Activated effector memory CD4-positive, alpha-beta T cell treated with anti-CD3 and anti-CD28 coated beads, Interleukin-2, amount 50 U/mL, for 16 hours (primary cell): ENCODE data around the gene RUFY2.
"Not testable (repeated sequence)": the region's sequence is repeated elsewhere in the genome, so short reads cannot be mapped to it uniquely, and the experiment has no call there.

Experiments used
- DNase-seq: peaks from one replicate; pipeline ENCODE4 v3.0.0-alpha.2; 2020

RUFY2 gene

DNA sequence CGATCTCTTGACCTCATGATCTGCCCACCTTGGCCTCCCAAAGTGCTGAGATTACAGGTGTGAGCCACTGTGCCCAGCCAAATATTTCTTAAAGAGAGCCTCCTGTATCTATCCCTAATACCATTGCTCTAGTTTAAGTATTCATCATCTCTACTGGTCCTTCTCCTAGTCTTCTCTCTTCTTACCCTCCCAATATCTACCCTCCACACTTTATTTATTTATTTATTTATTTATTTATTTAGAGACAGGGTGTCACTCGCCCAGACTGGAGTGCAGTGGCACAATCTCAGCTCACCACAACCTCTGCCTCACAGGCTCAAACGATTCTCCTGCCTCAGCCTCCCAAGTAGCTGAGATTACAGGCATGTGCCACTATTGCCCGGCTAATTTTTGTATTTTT, 82.7 kb downstream of the RUFY2 start:
- DNase-seq: not testable (repeated sequence)

DNA sequence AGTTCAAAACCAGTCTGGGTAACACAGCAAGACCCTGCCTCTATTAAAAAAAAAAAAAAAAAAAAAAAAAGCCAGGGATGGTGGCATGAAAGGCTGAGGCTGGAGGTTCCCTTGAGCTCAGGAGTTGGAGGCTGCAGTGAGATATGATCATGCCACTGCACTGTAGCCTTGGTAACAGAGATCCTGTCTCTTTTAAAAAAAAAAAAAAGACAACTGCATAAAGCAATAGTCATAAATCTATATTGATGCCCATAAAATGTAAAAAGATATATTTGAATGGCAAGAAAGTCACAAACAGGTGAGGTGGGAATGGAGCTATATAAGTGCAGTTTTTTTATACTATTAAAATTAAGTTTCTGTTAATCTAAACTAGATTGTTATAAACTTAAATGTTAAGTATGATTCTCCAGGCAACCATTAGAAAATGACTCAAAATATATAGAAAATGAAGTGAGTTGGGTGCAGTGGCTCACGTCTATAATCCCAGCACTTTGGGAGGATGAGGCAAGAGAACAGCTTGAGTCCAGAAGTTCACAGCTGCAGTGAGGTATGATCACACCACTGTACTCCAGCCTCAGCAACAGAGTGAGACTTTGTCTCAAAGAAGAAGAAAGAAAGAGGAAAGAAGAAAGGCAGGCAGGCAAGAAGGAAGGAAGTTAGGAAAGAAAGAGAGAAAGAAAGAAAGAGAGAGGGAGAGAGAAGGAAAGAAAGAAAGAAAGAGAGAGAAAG, 88.6 kb downstream of the RUFY2 start:
- no peak for DNase-seq

DNA sequence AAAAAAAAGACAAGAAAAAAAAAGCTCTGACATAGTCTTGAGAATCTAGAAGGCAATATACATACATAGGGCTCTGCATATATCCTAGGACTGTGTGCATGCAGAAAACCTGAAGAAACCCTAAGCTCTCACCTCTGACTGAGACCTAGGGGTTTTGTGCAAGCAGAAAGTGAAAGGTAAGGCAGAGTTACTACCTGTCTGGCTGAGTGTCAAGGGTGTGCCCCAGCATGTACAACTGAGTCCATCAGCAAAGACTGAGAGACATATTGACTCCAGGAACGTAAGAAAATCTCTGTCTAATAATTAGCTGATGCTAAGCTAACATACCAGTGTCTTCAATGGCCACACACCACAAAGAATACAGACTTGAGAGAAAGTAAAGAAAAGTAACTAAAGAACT, 91.5 kb downstream of the RUFY2 start:
- DNase-seq: no peak

DNA sequence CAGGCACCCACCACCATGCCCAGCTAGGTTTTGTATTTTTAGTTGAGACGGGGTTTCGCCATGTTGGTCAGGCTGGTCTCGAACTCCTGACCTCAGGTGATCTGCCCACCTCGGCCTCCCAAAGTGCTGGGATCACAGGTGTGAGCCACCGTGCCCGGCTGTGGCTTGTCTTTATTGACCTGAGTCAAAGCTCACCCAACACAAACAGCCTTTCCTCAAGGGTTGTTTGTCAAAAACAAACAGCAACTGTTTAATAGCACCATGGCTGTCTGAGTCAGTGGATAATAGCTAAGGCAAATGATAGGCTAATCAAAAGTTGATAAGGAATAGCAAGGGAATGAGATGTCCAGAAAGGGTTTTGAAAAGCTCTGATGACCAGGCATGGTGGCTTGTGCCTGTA, 92.1 kb downstream of the RUFY2 start:
- not testable (repeated sequence) for DNase-seq

DNA sequence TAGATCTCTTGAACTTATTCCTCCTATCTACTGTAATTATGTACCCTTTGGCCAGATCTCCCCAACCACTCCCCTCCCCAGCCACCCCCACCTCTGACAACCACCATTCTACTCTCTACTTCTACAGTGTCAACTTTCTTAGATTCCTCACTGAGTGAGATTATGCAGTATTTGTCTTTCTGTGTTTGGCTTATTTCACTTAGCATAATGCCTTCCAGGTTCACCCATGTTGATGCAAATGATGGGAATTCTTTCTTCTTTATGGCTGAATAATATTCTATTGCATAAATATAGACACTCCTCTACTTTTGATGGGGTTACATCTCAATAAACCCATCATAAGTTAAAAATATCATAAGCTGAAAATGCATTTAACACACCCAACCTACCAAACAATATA, 96.5 kb downstream of the RUFY2 start:
- no peak for DNase-seq

DNA sequence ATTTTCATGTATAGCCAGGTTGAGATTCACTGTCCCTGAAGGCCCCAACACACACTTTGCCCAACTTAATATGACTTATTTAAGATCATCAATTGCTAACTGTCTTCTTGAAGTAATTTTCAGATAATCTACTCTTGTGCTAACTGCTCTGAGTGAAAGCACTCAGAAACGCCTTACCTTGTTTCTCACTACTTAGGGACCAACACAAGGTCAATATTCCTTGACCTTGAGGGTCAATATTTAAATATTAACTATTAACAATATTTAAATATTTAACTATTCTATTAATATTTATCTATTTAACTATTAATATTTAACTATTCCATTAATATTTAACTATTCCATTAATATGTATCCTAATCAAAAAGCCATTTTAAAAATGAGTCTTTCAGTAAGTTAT, 101.2 kb downstream of the RUFY2 start:
- no peak for DNase-seq

DNA sequence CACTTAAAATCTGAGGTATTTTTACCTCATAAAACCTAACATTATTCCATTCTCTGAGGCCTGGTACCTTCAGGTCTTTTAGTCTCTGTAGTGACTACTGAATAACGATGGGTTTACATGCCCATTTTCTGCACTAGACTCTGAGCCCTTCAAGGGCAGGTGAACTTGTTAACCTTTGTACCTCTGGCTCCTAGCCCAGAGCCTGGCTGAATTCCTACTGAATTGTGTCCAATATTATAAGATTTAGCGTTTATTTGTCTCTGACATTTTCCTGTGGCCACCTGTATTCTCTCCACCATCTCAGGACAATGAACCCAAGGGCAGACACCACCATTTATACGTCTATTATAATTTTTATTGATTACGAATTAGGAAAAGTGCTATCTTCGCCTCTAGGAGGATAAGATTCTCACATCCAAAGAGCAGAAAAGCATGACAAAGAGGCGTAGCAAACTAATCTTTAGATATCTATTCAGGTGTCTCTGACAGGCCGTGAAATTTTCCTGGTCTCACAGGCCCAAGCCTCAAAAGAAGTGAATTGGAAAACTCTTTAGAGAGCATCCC, 103.1 kb downstream of the RUFY2 start:
- DNase-seq: no peak

DNA sequence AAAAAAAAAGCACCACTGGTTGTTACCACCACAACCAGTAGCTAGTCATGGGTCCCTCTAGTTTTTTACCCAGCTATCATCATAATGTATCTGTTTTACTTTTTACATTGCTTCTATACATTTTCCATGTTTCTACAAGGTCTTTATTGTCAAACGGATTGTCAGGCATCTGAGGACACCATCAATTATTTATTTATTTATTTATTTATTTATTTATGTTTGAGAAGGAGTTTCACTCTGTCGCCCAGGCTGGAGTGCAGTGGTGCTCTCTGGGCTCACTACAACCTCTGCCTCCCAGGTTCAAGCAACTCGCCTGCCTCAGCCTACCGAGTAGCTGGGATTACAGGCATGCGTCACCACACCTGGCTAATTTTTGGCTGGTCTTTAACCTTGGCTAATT, 104.2 kb downstream of the RUFY2 start:
- no peak for DNase-seq

DNA sequence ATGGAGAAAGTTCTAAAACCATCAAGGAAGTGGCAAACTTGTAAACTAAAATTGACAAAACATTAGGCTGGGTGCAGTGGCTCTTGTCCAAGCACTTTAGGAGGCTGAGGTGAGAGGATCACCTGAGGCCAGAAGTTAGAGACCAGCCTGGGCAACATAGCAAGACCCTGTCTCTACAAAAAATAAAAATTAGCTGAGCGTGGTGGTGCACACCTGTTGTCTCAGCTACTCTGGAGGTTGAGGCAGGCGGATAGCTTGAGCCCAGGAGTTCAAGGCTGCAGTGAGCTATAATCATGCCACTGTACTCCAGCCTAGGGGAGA, 104.6 kb downstream of the RUFY2 start:
- DNase-seq: no peak

DNA sequence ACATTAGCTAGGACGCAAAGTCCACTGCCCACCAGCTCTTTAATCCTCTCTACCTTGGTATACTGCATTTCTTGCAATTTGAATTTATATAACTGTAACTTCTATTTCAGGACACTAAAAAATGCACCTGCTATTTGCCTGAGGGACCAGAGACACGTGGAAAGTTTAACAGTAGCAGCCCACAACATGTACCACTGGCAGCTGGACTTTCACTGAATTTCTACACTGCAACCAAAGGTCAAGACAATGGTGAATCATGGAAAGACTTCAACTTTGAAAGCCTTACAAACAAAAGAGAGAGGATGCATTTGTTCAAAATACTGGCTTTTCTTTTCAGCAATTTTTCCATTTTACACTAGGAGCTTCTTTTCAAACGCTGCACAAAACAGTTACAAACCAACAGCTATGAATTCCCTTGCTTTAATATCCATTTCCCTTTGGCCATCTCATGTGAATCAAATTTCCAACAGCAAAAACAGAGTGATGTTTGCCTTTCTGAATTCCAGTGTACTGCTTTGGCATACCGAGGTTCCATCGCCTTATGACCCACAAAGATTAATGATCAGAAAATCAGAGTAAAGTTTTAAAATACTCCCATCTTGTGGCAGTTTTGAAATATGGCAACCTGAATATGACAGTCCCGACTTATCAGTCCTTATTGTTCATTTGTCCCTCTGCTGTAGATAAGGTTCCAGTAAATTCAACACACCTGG, 105.1 kb downstream of the RUFY2 start:
- no peak for DNase-seq

DNA sequence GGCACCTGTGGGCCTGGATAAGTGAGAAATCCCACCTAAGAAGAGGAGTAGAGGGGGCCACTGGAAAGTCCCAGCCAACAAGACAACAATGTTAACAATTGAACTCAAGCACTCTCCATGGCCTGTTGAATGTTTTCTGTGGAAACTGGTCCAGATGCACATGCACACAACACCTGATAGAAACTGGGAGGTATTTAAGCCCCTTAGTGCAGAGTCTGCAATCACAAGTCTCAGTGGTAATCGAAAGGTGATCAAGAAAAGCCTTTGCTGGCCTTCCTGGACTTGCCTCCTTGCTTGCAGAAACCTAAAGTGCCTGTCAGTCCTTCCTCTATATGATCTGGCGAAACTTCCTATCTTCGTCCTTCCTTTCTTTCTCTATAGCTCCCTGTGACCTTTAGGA, 105.8 kb downstream of the RUFY2 start:
- no peak for DNase-seq

DNA sequence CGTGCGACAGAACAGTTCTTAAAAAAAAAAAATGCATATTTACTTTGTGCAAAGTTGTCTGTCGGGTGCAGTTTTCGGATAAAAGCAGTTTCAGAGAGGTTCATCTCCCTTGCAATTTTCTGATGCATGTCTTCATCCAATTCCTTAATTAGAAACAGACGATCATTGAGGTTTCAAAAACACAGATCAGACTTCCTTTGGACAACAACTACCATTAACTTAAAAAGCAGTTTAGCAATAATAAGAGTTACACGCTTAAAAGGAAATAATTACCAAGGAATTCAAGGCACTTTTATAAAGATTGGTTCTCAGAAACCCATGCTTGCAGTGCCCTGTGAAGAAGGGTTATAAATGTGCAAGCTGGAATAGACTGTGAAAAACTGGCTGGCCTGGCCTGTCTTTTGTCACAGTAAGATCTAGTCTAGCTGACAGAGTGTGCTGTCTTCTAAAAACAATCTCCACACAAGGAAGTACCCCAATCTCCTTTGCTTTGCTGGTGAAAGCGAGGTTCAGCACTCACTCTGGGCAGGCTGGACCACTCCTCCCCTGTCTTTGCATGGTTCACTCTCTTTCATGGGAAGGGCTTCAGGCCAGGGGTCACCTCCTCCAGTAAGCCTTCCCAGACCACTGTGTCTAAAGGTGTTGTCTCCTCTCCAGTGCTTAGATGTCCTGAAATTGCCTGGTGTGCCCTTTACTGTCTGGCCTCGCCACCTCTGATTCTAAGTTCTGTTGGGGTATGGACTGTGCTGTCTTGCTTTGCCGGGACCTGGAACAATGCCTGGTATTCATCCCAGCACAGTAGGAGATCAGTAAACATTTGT, 110.0 kb downstream of the RUFY2 start:
- no peak for DNase-seq
